Measurements from ENCODE around the gene CDH2. TPM values are rescaled to one million over a fixed set of nuclear protein-coding genes. Genes with fewer than 3 reads are reported as not detected.

Gene CDH2
- total RNA-seq, 1 experiment from 2014 or later = 36.2 TPM

- no peak overlapping the region for H3K56ac ChIP-seq (ENCODE audit: insufficient read length, low read depth, low read length)
- no peak overlapping the region for H3T11ph ChIP-seq (ENCODE audit: low read length)
- H3K4me1 ChIP-seq (ENCODE audit: insufficient read depth, low read length) = no peaks in the 10 kb centered on the region
- no peak overlapping the region for H2BK5ac ChIP-seq (ENCODE audit: insufficient read length, low read length)
- no peak overlapping the region for H3K4me2 ChIP-seq (ENCODE audit: insufficient read depth, insufficient read length, low read length)
- Mint-ChIP-seq H3K4me1 (no peaks in the 10 kb centered on the region), H3K4me3 (no peak overlapping the region), H3K36me3 (ENCODE audit: insufficient read depth in 1 of 3, low read depth in 3 of 3) (no peaks in the 10 kb centered on the region), H3K27ac (no peak overlapping the region), H3K9me3 (no peaks in the 10 kb centered on the region), H3K27me3 (ENCODE audit: low read depth) (no peaks in the 10 kb centered on the region)
- no peaks in the 10 kb centered on the region for H3K79me2 ChIP-seq (ENCODE audit: insufficient read depth, low read length)
- no peak overlapping the region for H4K8ac ChIP-seq (replicated peaks; ENCODE audit: insufficient read length, low read depth, low read length)
- no peak for DNase-seq
- no peak overlapping the region for H2BK20ac ChIP-seq (ENCODE audit: low read depth, low read length, poor library complexity, severe bottlenecking)
- H4K20me1 ChIP-seq (ENCODE audit: control insufficient read depth, insufficient read depth, insufficient read length) = no peaks in the 10 kb centered on the region
- no peak overlapping the region for H3K18ac ChIP-seq (ENCODE audit: insufficient read length, low read depth, low read length)
- no peaks in the 10 kb centered on the region for H3K9me3 ChIP-seq (ENCODE audit: control insufficient read depth, low read depth, low read length)
- H2AK5ac ChIP-seq (ENCODE audit: insufficient read length, low read length) = no peak overlapping the region
- no peak overlapping the region for H2AFZ ChIP-seq (ENCODE audit: low read length)
- no peak overlapping the region for H3K9ac ChIP-seq (ENCODE audit: extremely low read depth, insufficient read length, low read length)
- H4K5ac ChIP-seq (ENCODE audit: insufficient read length, low read depth, low read length) = no peak overlapping the region
- H2BK15ac ChIP-seq (ENCODE audit: low read depth, low read length) = no peak overlapping the region
- no CpG with 5 or more reads among the region's 1 CpG for WGBS (ENCODE audit: extremely low coverage, insufficient read length, low lambda C conversion rate)
- no peak overlapping the region for H3K4ac ChIP-seq (ENCODE audit: low read depth, low read length)
- H3K27me3 ChIP-seq (ENCODE audit: insufficient read depth, low read length) = no peaks in the 10 kb centered on the region
- no peak overlapping the region for H3K27ac ChIP-seq (ENCODE audit: insufficient read length, low read depth, low read length)
- H3K23me2 ChIP-seq (ENCODE audit: insufficient read length, low read depth, low read length, poor library complexity, severe bottlenecking) = no peaks in the 10 kb centered on the region
- no peak for TF ChIP-seq CTCF (conservative IDR thresholded peaks at IDR 0.05)
- no peak overlapping the region for H2BK120ac ChIP-seq (ENCODE audit: low read depth, low read length, poor library complexity, severe bottlenecking)
- no peak overlapping the region for H2BK12ac ChIP-seq (ENCODE audit: insufficient read length, low read depth, low read length)
- no peak overlapping the region for H3K14ac ChIP-seq (ENCODE audit: insufficient read depth, low read length)
- H3K79me1 ChIP-seq (ENCODE audit: insufficient read depth, low read depth, low read length, poor library complexity, severe bottlenecking) = no peaks in the 10 kb centered on the region
- no peak overlapping the region for H4K91ac ChIP-seq (ENCODE audit: insufficient read length, low read depth, low read length)
- no peak overlapping the region for H3K23ac ChIP-seq (ENCODE audit: insufficient read length, low read depth, low read length)
These were observed 31.3 kb upstream of the CDH2 start for GRCh38 chr18:28208268-28208667.
